CD4-positive, alpha-beta T cell treated with Interleukin-2 at 100 ng/mL for 4 hours (primary cell): ENCODE results near the gene EI24.
A peak's percentile ranks its signal among the peaks of the same experiment; 100 is the strongest.

Experiments used
- DNase-seq: peaks from one replicate; pipeline ENCODE4 v3.0.0-alpha.2; 2020; ENCODE audit warnings: low spot score

EI24 gene

GRCh38 chr11:125579811-125580210, 10.5 kb downstream of the EI24 start:
- no peak for DNase-seq

- no peak for DNase-seq
Observed at GRCh38 chr11:125583496-125583895, 14.2 kb downstream of the EI24 start.

- no peak for DNase-seq
Observed at GRCh38 chr11:125585487-125585886, 16.2 kb downstream of the EI24 start.

- no peak for DNase-seq
Observed at GRCh38 chr11:125586623-125587022, 17.3 kb downstream of the EI24 start.

- no peak for DNase-seq
Observed at GRCh38 chr11:125587480-125587879, 18.2 kb downstream of the EI24 start.

GRCh38 chr11:125588505-125588904, 19.2 kb downstream of the EI24 start:
- no peak for DNase-seq

- peak; percentile 14 for DNase-seq
Observed at GRCh38 chr11:125591649-125592304, 22.5 kb downstream of the EI24 start.

GRCh38 chr11:125592305-125593113, 23.2 kb downstream of the EI24 start, which contains the start of gene STT3A:
Gene STT3A, plus strand, starts transcription at chr11:125592852. Its CDS starts 3,064 bp downstream, at chr11:125595916.
- peak; percentile 99 for DNase-seq

GRCh38 chr11:125593114-125593820, 24.0 kb downstream of the EI24 start:
- DNase-seq = no peak

- no peak for DNase-seq
Observed at GRCh38 chr11:125594958-125595357, 25.7 kb downstream of the EI24 start.

GRCh38 chr11:125600663-125601062, 31.4 kb downstream of the EI24 start:
- DNase-seq = no peak

- DNase-seq = no peak
Observed at GRCh38 chr11:125603207-125603606, 33.9 kb downstream of the EI24 start.

- DNase-seq = no peak
Observed at GRCh38 chr11:125605417-125605816, 36.1 kb downstream of the EI24 start.

- no peak for DNase-seq
Observed at GRCh38 chr11:125609545-125609944, 40.3 kb downstream of the EI24 start.

GRCh38 chr11:125618383-125618782, 49.1 kb downstream of the EI24 start:
- no peak for DNase-seq

- DNase-seq = no peak
Observed at GRCh38 chr11:125621995-125622394, 52.7 kb downstream of the EI24 start.

GRCh38 chr11:125623064-125623463, 53.8 kb downstream of the EI24 start:
- no peak for DNase-seq

- DNase-seq = no peak
Observed at GRCh38 chr11:125624756-125625213, 55.5 kb downstream of the EI24 start, which contains the start of gene CHEK1. Gene CHEK1, plus strand, starts transcription at chr11:125625163. Its CDS starts 1,606 bp downstream, at chr11:125626769.

- DNase-seq = no peak
Observed at GRCh38 chr11:125625225-125625629, 56.0 kb downstream of the EI24 start.

GRCh38 chr11:125625630-125626287, 56.5 kb downstream of the EI24 start:
- DNase-seq = peak; percentile 87

- peak; percentile 48 for DNase-seq
Observed at GRCh38 chr11:125626288-125626950, 57.1 kb downstream of the EI24 start.
